GM12892 (cell line): ENCODE data around the gene PCDHGA1.

Experiments used
- DNase-seq: peaks from one replicate; pipeline ENCODE4 v3.0.0; 2011; ENCODE audit not compliant: insufficient read length
- FAIRE-seq: peaks from 2 replicates; lab custom pipeline; 2011; peaks lifted over from hg19 to GRCh38; lab: Jason Lieb, UNC
- POLR2A ChIP-seq: IDR thresholded peaks from 2 replicates; pipeline ENCODE4 v1.6.1; 2011; ENCODE audit warnings: low read depth, low read length, control low read depth
- POLR2AphosphoS5 ChIP-seq: IDR thresholded peaks from 2 replicates; pipeline ENCODE4 v1.6.1; 2011; ENCODE audit warnings: low read depth, low read length, control low read depth
- TAF1 ChIP-seq: IDR thresholded peaks from 2 replicates; pipeline ENCODE4 v1.6.1; 2011; ENCODE audit warnings: low read depth, mild to moderate bottlenecking, control low read depth, low read length, borderline replicate concordance

Gene PCDHGA1

DNA sequence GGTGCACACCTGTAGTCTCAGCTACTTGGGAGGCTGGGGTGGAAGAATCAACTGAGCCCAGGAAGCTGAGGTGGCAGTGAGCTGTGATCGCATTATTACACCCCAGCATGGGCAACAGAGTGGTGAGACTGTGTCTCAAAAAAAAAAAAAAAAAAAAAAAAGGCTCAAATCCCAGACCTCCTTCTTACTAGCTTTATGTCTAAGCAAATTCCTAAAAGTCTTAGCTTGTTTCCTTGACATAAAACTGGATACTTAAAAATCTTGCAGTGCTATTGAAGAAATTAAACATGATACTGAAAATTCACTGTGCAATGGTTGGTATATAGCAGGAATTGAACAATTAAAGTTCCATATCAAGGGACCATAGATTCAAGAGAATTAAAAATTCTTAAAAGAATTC lies 203.6 kb downstream of the PCDHGA1 start:
- FAIRE-seq: no peak
- no peak for TF ChIP-seq POLR2AphosphoS5
- DNase-seq: no peak

DNA sequence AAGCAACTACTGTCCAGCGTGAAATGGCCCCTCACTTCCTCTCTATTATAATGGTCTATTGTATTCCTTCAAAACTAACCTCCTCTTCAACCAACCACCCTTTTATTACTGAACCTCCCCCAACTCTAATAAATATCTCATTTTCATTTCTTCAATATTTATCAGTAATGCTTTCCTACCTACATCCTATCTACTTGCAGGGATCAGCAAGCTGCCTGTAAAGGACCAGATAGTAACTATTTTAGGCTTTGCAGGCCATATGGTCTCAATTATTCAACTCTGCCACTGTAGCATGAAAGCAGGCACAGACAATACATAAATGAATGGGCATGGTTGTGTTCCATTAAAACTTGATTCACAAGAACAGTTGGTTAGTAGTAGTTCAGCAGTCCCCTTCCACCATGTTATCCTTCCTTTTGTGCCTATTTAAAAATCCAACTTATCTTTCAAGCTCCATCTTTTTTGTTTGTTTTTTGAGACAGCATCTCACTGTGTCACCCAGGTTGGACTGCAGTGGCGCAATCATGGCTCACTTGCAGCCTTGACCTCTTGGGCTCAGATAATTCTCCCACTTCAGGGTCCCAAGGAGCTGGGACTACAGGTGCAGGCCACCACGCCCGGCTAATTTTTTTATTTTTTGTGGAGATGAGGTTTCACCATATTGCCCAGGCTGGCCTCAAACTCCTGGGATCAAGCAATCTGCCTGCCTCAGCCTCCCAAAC lies 204.3 kb downstream of the PCDHGA1 start:
- TF ChIP-seq POLR2A (no peak), TAF1 (no peak), POLR2AphosphoS5 (no peak)
- DNase-seq (no peak), FAIRE-seq (peak; percentile 42)

DNA sequence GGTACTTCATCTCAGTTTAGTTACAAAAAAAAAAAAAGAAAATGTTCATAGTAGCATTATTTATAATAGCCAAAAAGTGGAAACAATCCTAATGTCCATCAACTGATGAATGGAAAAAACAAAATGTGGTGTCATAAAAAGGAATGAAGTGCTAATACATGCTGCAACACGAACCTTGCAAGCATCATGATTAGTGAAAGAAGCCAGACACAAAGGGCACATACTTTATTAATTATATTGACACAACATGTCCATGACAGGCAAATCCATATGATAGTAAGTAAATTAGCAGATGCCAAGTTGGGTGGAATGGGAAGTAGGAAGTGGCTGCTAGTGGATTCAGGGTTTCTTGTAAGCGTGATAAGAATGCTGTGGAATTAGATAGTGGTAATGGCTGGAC lies 212.7 kb downstream of the PCDHGA1 start:
- FAIRE-seq: no peak
- no peak for TF ChIP-seq POLR2A
- TF ChIP-seq POLR2AphosphoS5: no peak
- TF ChIP-seq TAF1: no peak

DNA sequence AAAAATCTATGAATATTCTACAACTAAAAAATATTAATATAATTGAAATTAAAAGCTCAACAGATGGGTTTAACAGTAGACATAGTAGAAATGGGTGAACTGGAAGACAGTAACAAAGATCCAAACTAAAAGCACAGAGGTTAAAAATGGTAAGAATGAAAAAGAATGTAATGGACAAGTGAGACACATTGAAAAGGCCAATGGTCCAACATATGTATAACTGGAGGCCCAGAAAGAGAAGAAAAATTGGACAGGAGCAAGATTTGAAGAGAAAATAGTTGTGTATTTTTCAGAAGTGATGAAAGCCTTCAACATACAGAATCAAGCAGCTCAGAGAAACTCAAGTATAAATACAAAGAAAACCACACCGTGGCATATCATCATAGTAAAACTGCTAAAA lies 217.2 kb downstream of the PCDHGA1 start:
- FAIRE-seq (no peak), DNase-seq (no peak)
- TF ChIP-seq POLR2AphosphoS5 (no peak), TAF1 (no peak), POLR2A (no peak)

More for the DNA sequence above, 212.7 kb downstream of the PCDHGA1 start:
- no peak for DNase-seq

DNA sequence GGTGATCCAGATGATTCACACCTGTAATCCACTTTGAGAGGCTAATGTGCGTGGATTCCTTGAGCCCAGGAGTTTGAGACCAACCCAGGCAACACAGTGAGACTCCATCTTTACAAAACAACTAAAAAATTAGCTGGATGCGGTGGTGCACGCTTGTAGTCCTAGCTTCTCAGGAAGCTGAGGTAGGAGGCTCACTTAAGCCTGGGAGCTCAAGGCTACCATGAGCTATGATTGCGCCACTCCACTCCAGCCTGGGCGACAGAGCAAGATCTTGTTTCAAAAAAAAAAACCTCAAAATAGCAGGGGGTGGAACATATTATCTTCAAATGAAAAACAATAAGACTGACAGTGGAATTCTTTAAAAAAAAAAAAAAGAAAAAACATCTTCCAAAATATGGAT lies 217.6 kb downstream of the PCDHGA1 start:
- DNase-seq: no peak
- TF ChIP-seq POLR2A: no peak
- no peak for TF ChIP-seq TAF1
- TF ChIP-seq POLR2AphosphoS5: no peak
- no peak for FAIRE-seq

DNA sequence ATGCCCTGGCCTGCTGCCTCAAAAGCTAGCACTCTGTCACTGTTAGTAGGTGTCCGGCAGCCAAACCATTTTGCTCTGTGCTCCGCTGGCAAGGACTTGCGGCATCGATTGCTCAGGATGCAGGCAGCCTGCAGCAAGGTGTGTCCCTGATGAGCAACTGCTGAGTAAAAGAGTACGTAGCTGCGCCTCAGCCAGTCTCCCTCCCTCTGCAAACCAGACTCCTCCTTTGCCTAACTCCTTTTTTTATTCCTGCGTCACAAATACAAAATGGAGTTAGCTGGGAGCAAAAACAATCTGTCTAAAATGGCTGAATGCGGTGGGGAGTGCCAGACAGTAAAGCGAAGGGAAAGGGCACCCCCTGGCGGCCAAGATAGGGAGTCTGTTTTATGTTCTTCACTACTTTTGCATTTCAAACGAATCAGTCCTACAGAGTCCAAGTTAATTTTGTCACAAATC lies 227.4 kb downstream of the PCDHGA1 start:
- FAIRE-seq: peak; percentile 88
- TF ChIP-seq POLR2AphosphoS5 (no peak), POLR2A (no peak), TAF1 (no peak)
- DNase-seq: no peak

DNA sequence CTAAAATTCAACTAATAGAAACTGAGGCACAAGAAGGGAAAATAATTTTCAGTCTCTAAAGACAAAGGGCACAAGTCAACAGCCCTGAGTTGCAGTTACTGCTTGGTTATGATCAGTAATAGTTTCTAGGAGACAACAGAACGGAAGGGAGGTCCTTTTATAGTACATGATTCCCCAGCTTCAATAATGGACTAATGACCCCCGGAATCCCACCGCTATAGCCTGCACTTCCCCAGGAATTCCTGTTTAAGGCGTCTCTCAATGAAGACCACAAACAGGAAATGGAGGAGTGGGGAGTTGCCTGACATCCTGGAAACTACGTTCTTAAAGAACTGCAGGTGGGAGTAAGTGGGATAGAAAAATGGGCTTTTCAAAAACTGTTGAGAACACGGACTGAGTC lies 227.8 kb downstream of the PCDHGA1 start:
- FAIRE-seq: no peak
- no peak for TF ChIP-seq POLR2A
- no peak for TF ChIP-seq POLR2AphosphoS5
- TF ChIP-seq TAF1: no peak
- no peak for DNase-seq

DNA sequence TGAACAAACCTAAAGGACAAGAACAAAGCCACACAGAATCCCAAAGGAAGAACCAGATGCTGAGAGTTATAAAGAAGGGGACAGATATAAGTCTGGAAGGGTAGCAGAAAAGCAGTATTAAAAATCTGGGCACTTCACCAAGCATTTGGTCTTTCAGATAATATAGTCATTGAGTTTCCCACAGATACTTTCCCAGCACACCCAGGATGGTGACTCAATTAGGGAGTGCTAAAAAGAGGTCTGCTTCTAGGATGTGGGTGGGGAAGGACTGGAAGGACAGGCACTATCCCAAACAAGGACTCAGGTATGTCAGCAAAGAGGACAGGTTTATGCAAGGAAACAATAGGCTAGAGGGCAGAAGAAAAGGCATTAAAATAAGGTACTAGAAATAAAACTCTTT lies 229.1 kb downstream of the PCDHGA1 start:
- FAIRE-seq: no peak
- no peak for DNase-seq
- TF ChIP-seq TAF1: no peak
- no peak for TF ChIP-seq POLR2A
- no peak for TF ChIP-seq POLR2AphosphoS5

DNA sequence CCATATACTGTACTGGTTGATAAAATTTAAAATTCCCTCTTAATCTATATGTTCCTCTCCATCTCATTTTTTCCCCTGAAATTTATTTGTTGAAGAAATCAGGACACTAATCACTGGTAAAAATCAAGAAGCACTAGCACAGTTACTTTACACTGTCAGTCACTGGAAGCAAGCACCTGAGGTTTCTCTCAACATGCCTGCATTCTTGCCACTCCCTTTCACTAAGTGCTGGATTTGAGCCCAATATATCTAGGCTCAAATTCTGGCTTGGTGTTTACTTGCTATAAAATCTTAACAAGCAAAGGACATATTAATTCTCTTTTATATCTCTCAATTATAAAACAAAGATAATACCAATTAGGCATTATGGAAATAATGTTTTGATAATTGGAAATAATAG lies 229.8 kb downstream of the PCDHGA1 start:
- DNase-seq (no peak), FAIRE-seq (no peak)

DNA sequence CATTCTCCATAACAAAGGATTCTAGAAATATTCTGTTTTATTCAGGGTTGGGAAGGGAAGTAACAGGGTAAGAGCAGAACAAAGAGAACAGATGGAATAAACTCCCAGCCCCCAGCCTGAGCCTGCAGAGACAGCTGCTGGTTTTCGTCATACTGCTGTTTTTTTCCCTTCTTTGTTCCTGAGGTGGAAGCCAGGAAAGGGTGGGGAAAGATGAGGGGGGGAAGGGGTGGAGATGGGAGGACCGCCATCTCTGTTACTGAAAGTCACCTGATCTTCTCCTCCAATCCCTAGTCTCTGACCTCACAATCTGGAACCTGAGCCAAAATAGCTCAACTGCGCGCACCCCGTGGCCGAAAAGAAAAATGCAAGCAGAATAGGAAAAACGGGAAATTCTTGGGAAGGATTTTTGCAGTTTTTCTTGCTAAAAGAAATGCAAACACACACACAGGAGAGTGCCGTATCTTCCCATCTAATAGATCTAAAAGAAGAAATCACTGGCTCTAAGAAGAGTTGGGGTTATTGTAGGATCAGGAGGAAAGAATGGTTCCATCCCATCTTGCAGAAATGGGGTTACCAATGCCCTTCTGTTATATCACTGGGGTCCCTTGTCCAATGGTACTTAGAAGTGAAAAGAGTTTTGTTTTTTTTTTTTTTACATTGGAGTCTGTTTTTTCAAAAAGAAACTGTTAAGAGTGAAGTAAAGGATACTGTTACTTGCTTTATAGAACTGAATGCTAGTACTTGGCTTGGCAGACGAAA lies 230.6 kb downstream of the PCDHGA1 start:
- FAIRE-seq (no peak), DNase-seq (no peak)

More for the DNA sequence above, 229.8 kb downstream of the PCDHGA1 start:
- no peak for TF ChIP-seq POLR2AphosphoS5
- TF ChIP-seq TAF1: no peak
- TF ChIP-seq POLR2A: no peak

More for the DNA sequence above, 230.6 kb downstream of the PCDHGA1 start:
- TF ChIP-seq POLR2A (no peak), TAF1 (no peak), POLR2AphosphoS5 (no peak)
